ENCODE measurements around the gene ABCC1. TPM values are rescaled to one million over a fixed set of nuclear protein-coding genes. Genes with fewer than 3 reads are reported as not detected.

The ABCC1 gene
- total and polyA plus RNA-seq, 2 of the 4 experiments (the other 2 are of a cell fraction), result 39.4 to 66.0 TPM

- in situ Hi-C loops (cut with MboI; ENCODE audit: low sequenced_read_pairs), result no loop called here
- H3K14ac ChIP-seq (replicated peaks; ENCODE audit: low read depth, low read length), result no peak overlapping the region
- no TSS peak for BruUV-seq (replicated peaks)
- peaks cover 91% of the 10 kb centered on the region for H3K36me3 ChIP-seq (ENCODE audit: control insufficient read depth, insufficient read depth, low read length)
- intact Hi-C loops (cut with micrococcal nuclease), result no loop called here
- H3K9me3 ChIP-seq (ENCODE audit: control insufficient read depth, insufficient read depth, low read length), result no peaks in the 10 kb centered on the region
- H3K4me3 ChIP-seq (ENCODE audit: insufficient read depth, low read depth, low read length), result no peak overlapping the region
- H3K27me3 ChIP-seq (ENCODE audit: control insufficient read depth, insufficient read depth, low read length), result no peaks in the 10 kb centered on the region
- TF ChIP-seq CHD1 (IDR thresholded peaks at IDR 0.05; ENCODE audit: low read depth, low read length), result no peak
- no peak for TF ChIP-seq RAD21 (IDR thresholded peaks at IDR 0.05; ENCODE audit: low read length)
- no peak for TF ChIP-seq NFE2L2 (IDR thresholded peaks at IDR 0.05; ENCODE audit: low read depth, low read length)
- no peak for TF ChIP-seq FOS (IDR thresholded peaks at IDR 0.05; ENCODE audit: low read depth, low read length)
- TF ChIP-seq SMC3 (IDR thresholded peaks at IDR 0.05; ENCODE audit: low read depth, low read length), result no peak
- TF ChIP-seq RCOR1 (IDR thresholded peaks at IDR 0.05; ENCODE audit: insufficient replicate concordance, low read length), result no peak
- TF ChIP-seq CEBPB (IDR thresholded peaks at IDR 0.05; ENCODE audit: low read depth, low read length), result no peak
- no peak for TF ChIP-seq CTCF (conservative IDR thresholded peaks at IDR 0.05; ENCODE audit: low read depth, low read length)
- TF ChIP-seq MXI1 (IDR thresholded peaks at IDR 0.05; ENCODE audit: borderline replicate concordance, low read depth, low read length), result no peak
- no peak for TF ChIP-seq RFX5 (IDR thresholded peaks at IDR 0.05; ENCODE audit: low read depth, low read length)
- no peak overlapping the region for H3K9ac ChIP-seq (ENCODE audit: low read depth, low read length)
- 98% methylated on average over 14 of the region's 15 CpGs; no CpG with 5 or more reads in 1 of the 2 experiments for WGBS, 2 experiments (ENCODE audit: extremely low coverage in 2 of 2, insufficient read length in 1 of 2)
- H2BK120ac ChIP-seq (ENCODE audit: low read depth, low read length), result no peak overlapping the region
- no peak overlapping the region for H3K4me2 ChIP-seq (ENCODE audit: low read depth, low read length)
- peaks cover 13 to 30% of the 10 kb centered on the region in 2 experiments for H3K79me1 ChIP-seq (ENCODE audit: low read depth in 1 of 2, low read length in 2 of 2)
- peaks cover 2% of the 10 kb centered on the region; the same call in 1 of the 2 replicates for H3K9me1 ChIP-seq (ENCODE audit: insufficient read depth, low read length)
- dilution Hi-C loops (cut with HindIII; ENCODE audit: low sequenced_read_pairs, unreplicated experiment), result no loop called here
- H2BK15ac ChIP-seq (ENCODE audit: low read depth, low read length), result no peak overlapping the region
- H3K56ac ChIP-seq (ENCODE audit: extremely low read depth, insufficient read depth, low read length), result no peak overlapping the region; the same call in 1 of the 2 replicates
- H2BK20ac ChIP-seq (ENCODE audit: low read depth, low read length), result no peak overlapping the region
- POLR2A ChIA-PET (ENCODE audit: unreplicated experiment), result no interaction called here
- no peak overlapping the region for H3K18ac ChIP-seq (ENCODE audit: low read depth, low read length)
- no peak overlapping the region for H3K27ac ChIP-seq (ENCODE audit: insufficient read depth, low read length)
- no peak overlapping the region for H4K5ac ChIP-seq (ENCODE audit: low read depth, low read length)
- 0 out of 2 replicates have a peak, but pooled peaks cover 2% of the 10 kb centered on the region for H3K4me1 ChIP-seq (ENCODE audit: control insufficient read depth, insufficient read depth, low read length)
- H3K4ac ChIP-seq (ENCODE audit: low read depth, low read length), result no peak overlapping the region
- H4K91ac ChIP-seq (ENCODE audit: insufficient read depth, low read depth, low read length), result no peak overlapping the region
- H2AK9ac ChIP-seq (replicated peaks; ENCODE audit: low read depth, low read length, poor library complexity), result no peak overlapping the region
- CTCF ChIA-PET, result interaction anchor here (0.6 kb wide), 1 partner anchor 149 kb away, joined by 3 read pairs; no protein-coding TSS in a partner anchor
- no peak overlapping the region for H4K8ac ChIP-seq (ENCODE audit: low read depth in 2 of 2, low read length in 2 of 2)
- ATAC-seq (ENCODE audit: low read depth) (no peak), DNase-seq (no peak)
- peaks cover 10% of the 10 kb centered on the region for H4K20me1 ChIP-seq (ENCODE audit: insufficient read depth, low read length)
- H2BK5ac ChIP-seq (ENCODE audit: low read depth, low read length, poor library complexity, severe bottlenecking), result no peak overlapping the region
- no peak overlapping the region for H3K23ac ChIP-seq (ENCODE audit: low read depth, low read length)
- no peak overlapping the region for H2AK5ac ChIP-seq (ENCODE audit: low read depth, low read length)
- H2AFZ ChIP-seq (replicated peaks; ENCODE audit: low read length, poor library complexity), result no peak overlapping the region
These were observed 188.7 kb downstream of the ABCC1 start for GRCh38 chr16:16138034-16138635.

All from IMR-90 (cell line).